GM12865 (cell line): ENCODE results near the gene GPC4.

Experiments used
- DNase-seq: peaks from one replicate; pipeline ENCODE4 v3.0.0; 2010; ENCODE audit warnings: low read depth
- H3K4me3 ChIP-seq: 2 replicates; pipeline ENCODE4 v1.5.1; 2011; ENCODE audit warnings: mild to moderate bottlenecking, low read depth, low read length, control low read depth
- CTCF ChIP-seq: IDR thresholded peaks from 2 replicates; pipeline ENCODE4 v1.5.1; 2011; ENCODE audit warnings: low read length, control low read depth, low read depth, inconsistent platforms; ENCODE audit not compliant: insufficient read depth; ENCODE audit errors: missing control alignments

GPC4 gene

DNA sequence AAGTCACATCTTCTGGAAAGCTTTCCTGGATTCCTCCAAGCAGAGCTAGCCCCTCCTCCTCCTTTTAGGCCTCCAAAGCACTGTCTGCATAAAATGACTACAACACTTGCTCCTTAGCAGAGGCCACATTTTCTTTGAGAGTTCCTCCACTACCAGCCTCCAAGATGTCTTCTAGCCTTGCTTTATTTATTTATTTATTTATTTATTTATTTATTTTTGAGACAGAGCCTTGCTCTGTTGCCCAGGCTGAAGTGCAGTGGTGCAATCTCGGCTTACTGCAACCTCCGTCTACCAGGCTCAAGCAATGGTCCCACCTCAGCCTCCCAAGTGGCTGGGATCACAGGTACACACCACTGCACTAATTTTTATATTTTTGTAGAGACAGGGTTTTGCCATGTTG, 4.6 kb upstream of the GPC4 start:
- no peak for DNase-seq
- no peak for TF ChIP-seq CTCF

DNA sequence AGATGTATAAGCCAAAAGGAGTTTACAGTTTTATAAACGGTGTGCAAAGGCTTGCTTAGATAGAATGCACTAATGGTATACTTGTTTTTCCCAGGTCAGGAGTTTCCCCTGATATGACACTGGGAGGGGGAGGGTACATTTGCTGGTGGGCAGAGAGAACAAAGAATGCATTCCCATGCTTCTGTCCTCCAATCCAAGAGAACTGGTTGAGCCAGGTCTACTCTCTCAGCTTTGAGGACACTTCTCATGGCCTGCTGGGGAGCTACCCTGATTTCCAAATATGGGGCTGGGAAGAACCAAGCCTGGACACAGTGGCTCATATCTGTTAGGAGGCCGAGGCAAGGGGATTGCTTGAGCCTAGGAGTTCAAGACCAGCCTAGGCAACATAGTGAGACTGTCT, 3.3 kb upstream of the GPC4 start:
- no peak for TF ChIP-seq CTCF
- no peak overlapping the region for H3K4me3 ChIP-seq
- no peak for DNase-seq

More for the DNA sequence above, 4.6 kb upstream of the GPC4 start:
- no peak overlapping the region for H3K4me3 ChIP-seq

DNA sequence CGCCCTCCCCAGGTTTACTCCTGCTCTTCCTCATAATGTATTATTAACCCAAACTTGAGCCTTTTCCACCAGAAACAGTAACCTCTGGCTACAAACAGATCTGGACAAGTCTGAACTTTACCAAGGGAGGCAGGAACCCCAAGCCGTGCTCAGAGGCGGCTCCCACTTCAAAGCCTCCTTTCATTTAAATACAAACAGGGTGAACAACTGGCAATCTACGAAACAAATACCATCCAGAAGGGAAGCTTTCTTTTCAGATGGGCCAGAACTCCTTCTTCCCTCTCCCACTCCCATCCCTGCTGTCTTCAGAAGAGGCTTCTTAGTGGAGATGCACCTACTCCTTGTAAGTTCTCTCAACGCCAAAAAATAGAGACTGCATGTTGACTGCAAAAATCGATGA, 2.1 kb upstream of the GPC4 start:
- DNase-seq, result no peak
- no peak overlapping the region for H3K4me3 ChIP-seq
- TF ChIP-seq CTCF, result no peak

DNA sequence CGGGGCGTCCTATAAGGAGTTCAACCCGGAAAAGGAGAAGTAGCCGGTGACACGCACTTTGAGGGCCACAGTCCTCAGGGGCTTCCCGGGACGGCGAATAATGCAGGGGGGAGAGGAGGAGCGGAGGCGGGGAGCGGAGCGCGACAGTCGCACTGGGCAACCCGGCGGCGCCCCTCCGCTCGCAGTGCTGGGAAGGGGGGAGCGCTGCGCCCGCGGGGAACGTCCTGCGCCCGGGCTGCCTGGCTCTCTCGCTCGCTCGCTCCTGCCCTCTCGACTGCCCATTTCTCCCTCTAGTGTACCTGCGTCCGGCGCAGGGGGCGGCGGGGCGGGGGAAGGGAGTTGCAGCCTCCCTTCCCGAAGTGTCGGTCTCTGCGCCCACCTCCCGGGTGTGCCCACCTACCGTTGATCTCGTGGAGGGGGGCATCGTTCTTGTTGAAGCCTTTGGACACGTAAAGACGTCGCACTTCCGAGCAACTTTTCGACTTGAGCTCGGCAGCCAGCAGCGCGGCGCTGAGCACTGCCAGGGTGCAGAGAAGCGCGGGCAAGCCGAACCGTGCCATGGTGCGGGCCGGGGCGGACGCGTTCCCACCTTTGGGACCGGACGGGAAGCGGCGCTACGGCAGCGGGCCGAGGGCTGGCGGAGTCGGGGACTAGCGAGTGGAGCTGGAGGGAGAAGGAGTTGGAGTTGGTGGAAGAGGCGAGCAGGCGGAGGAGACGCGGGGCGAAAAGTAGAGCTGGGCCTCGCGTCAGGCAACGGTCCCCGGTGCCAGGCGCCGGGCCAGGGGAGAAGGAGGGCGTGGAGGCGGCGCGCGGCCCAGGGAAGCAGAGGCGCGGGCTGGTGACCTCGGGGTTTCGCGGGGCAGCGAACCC, 648 bp downstream of the GPC4 start:
- no peak for DNase-seq
- TF ChIP-seq CTCF, result no peak
- no peak overlapping the region for H3K4me3 ChIP-seq

DNA sequence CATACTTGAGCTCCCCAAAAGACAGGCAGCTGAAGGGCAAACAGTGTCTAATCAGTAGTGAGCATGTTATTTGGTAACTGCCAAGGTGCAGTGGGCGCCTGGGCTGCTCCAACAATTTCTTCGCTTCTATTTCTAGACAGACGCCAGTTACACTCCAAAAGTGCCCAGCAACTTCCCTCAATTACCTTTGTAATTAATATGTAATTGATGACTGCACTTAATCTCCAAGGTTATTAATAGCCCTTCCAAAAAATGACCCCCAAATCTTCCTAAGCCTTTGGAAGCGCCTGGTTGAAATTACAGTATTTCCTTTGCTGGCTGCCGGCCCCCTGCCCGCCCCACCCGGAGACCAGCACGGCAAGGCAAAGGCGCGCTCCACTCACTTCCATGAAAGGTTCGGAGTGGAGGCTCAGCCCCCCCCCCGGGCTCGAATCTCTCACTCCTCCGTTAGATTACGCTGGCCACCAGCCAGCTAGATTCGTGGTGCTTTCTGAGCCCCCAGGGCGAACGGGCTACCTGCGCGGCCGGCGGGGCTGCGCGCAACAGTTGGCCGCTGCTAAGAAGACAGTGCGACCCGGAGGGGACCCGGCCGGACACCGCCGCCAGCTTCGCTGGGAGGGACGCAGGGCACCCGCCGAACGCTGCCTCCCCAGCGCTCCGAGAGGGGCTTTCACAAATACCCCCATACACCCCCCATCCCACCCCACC, 1.9 kb downstream of the GPC4 start:
- DNase-seq, result no peak
- no peak overlapping the region for H3K4me3 ChIP-seq
- no peak for TF ChIP-seq CTCF

DNA sequence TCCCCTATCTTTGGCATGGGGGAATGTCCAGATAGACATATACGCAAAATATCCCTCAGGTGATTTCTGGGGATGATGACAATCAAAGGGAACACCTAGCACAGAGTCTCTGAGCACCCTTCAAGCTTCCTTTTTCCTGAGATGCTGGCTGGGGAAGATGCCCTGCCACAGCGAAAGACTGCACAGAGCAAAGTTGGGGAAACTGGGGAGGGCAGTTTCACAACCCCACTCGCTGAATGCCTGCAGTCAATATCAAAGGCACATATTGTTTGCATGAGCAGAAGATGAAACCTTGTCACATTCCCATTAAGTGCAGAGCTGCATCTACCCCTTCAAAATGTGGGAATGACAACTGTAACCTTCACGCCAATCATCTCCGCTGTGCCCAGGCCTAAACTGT, 2.6 kb downstream of the GPC4 start:
- H3K4me3 ChIP-seq, result no peak overlapping the region
- TF ChIP-seq CTCF, result no peak
- no peak for DNase-seq
